A549 treated with DMSO at 1 μM for 4 hours (cell line): ENCODE data around the gene CCL13. TPM values are rescaled to one million over a fixed set of nuclear protein-coding genes. Genes with fewer than 3 reads are reported as not detected.

Experiments
- total RNA-seq: library from RNA; stranded (reverse); fragments of 200-300 nt; extraction: Qiagen RNA extraction; gene quantifications from 5 replicates; pipeline ENCODE4 v1.2.3, GENCODE V29; 2022; ENCODE audit warnings: low read depth

CCL13 gene
- total RNA-seq, result not detected in 5 replicates

GRCh38 chr17:34356194-34356593, at the start of gene CCL13:
TSS of gene CCL13 (plus strand) at chr17:34356480. CDS start at chr17:34356527, 47 bp downstream.

GRCh38 chr17:34319039-34319483, 37.2 kb upstream of the CCL13 start, which contains the start of gene CCL8:
TSS of gene CCL8 (plus strand) at chr17:34319435. CDS start at chr17:34319502, 67 bp downstream.

GRCh38 chr17:34363183-34363661, 6.9 kb downstream of the CCL13 start, which contains the start of gene CCL1:
TSS of gene CCL1 (minus strand) at chr17:34363233. CDS start at chr17:34363161, 72 bp downstream.

Other genes starting within 250 kb of the CCL13 start
- 65.6 to 117 TPM (median 69.7 TPM) in 5 replicates for gene CCL2, start 101.2 kb upstream of the CCL13 start, total RNA-seq
- gene CCL7, start 86.3 kb upstream of the CCL13 start, total RNA-seq, result 0.29 to 0.50 TPM (median 0.45 TPM) in 5 replicates
- not detected in 5 replicates for gene CCL11, start 70.7 kb upstream of the CCL13 start, total RNA-seq
- gene CCL8, start 37.0 kb upstream of the CCL13 start, total RNA-seq, result not detected in 5 replicates
- not detected in 5 replicates for gene CCL1, start 6.8 kb downstream of the CCL13 start, total RNA-seq
- 0.02 to 0.03 TPM (median 0.02 TPM) in 3 of 5 replicates, not detected in the others for gene TMEM132E, start 223.1 kb downstream of the CCL13 start, total RNA-seq